GM12878 (cell line): Measurements from ENCODE around the gene HDGFL1. TPM values are rescaled to one million over a fixed set of nuclear protein-coding genes. Genes with fewer than 3 reads are reported as not detected.

Experiments used
- BRCA1 ChIP-seq: IDR thresholded peaks from 2 replicates; pipeline ENCODE4 v1.6.1; 2011; ENCODE audit warnings: low read depth, low read length, improper control_type of control experiment
- HDAC2 ChIP-seq: fragments of 200-600 bp; sonication (generic); IDR thresholded peaks from 2 replicates; pipeline ENCODE4 v1.6.1; 2017
- SRF ChIP-seq, 2 experiments: IDR thresholded peaks; 2 replicates each; pipeline ENCODE4 v1.6.1; 2011; ENCODE audit warnings: low read depth in 2 of 2, low read length in 2 of 2, mild to moderate bottlenecking in 1 of 2, moderate library complexity in 1 of 2
- ZBTB4 ChIP-seq: fragments of 450-650 bp; formaldehyde crosslinking; IDR thresholded peaks from 2 replicates; pipeline ENCODE4 v1.4.0; 2022; ENCODE audit warnings: mild to moderate bottlenecking, moderate library complexity
- ZZZ3 ChIP-seq: IDR thresholded peaks from 2 replicates; pipeline ENCODE4 v1.6.1; 2011; ENCODE audit warnings: low read depth; ENCODE audit not compliant: control insufficient read depth, insufficient read length
- polyA plus RNA-seq, 11 experiments: library from polyadenylated mRNA; depleted of rRNA in 4 of 11; unstranded in 6 of 11; stranded (reverse) in 5 of 11; fragments of >200 nt; fragmentation: Nextera tagmentation in 4 of 11; fragmentation: Illumina TruSeq in 1 of 11; extraction: Ambion mirVana in 4 of 11; extraction: Trizol in 1 of 11; gene quantifications; 1 replicate in 1 of 11; 2 replicates in 10 of 11; pipeline versions ENCODE4 v1.2.1 to v1.2.3, GENCODE V29; 2011 to 2016; ENCODE audit warnings: inconsistent platforms in 2 of 11, missing spikeins in 2 of 11, low read depth in 1 of 11
- total RNA-seq, 4 experiments: library from RNA; depleted of rRNA in 3 of 4; stranded (reverse); fragments of >200 nt in 3 of 4; fragmentation: Illumina TruSeq in 1 of 4; extraction: Trizol in 1 of 4; gene quantifications; 2 replicates each; pipeline versions ENCODE4 v1.2.1 to v1.2.3, GENCODE V29; 2013 to 2021
- TF ChIP-seq, protein P1 (sequence below): fragments of 150-350 bp; IDR thresholded peaks from 2 replicates; pipeline ENCODE4 v1.6.1; 2016; ENCODE audit warnings: low read depth, low read length
- TF ChIP-seq, protein P2 (sequence below): fragments of 450-650 bp; IDR thresholded peaks from 2 replicates; pipeline ENCODE4 v1.6.1; 2017; ENCODE audit warnings: borderline replicate concordance
- TF ChIP-seq, protein P3 (sequence below): fragments of 450-650 bp; IDR thresholded peaks from 2 replicates; pipeline ENCODE4 v1.6.1; 2017; ENCODE audit warnings: antibody characterized with exemption, mild to moderate bottlenecking, moderate library complexity
- TF ChIP-seq, protein P4 (sequence below): fragments of 450-650 bp; IDR thresholded peaks from 2 replicates; pipeline ENCODE4 v1.6.1; 2017; ENCODE audit warnings: mild to moderate bottlenecking

HDGFL1 gene
- total and polyA plus RNA-seq, 10 of the 15 experiments (the other 5 are each of a cell fraction or from before 2014, with no cell fraction given): 0.03 to 0.69 (median 0.19) TPM

GRCh38 chr6:22613695-22614094, 44.3 kb downstream of the HDGFL1 start (continued):
- TF ChIP-seq, protein P1, sequence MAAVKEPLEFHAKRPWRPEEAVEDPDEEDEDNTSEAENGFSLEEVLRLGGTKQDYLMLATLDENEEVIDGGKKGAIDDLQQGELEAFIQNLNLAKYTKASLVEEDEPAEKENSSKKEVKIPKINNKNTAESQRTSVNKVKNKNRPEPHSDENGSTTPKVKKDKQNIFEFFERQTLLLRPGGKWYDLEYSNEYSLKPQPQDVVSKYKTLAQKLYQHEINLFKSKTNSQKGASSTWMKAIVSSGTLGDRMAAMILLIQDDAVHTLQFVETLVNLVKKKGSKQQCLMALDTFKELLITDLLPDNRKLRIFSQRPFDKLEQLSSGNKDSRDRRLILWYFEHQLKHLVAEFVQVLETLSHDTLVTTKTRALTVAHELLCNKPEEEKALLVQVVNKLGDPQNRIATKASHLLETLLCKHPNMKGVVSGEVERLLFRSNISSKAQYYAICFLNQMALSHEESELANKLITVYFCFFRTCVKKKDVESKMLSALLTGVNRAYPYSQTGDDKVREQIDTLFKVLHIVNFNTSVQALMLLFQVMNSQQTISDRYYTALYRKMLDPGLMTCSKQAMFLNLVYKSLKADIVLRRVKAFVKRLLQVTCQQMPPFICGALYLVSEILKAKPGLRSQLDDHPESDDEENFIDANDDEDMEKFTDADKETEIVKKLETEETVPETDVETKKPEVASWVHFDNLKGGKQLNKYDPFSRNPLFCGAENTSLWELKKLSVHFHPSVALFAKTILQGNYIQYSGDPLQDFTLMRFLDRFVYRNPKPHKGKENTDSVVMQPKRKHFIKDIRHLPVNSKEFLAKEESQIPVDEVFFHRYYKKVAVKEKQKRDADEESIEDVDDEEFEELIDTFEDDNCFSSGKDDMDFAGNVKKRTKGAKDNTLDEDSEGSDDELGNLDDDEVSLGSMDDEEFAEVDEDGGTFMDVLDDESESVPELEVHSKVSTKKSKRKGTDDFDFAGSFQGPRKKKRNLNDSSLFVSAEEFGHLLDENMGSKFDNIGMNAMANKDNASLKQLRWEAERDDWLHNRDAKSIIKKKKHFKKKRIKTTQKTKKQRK: no peak
- no peak for TF ChIP-seq SRF (IDR thresholded peaks at IDR 0.05; ENCODE audit: low read depth in 2 of 2, low read length in 2 of 2)
- TF ChIP-seq, protein P2, sequence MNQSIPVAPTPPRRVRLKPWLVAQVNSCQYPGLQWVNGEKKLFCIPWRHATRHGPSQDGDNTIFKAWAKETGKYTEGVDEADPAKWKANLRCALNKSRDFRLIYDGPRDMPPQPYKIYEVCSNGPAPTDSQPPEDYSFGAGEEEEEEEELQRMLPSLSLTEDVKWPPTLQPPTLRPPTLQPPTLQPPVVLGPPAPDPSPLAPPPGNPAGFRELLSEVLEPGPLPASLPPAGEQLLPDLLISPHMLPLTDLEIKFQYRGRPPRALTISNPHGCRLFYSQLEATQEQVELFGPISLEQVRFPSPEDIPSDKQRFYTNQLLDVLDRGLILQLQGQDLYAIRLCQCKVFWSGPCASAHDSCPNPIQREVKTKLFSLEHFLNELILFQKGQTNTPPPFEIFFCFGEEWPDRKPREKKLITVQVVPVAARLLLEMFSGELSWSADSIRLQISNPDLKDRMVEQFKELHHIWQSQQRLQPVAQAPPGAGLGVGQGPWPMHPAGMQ: no peak
- TF ChIP-seq BRCA1: no peak
- no peak for TF ChIP-seq HDAC2
- TF ChIP-seq, protein P3, sequence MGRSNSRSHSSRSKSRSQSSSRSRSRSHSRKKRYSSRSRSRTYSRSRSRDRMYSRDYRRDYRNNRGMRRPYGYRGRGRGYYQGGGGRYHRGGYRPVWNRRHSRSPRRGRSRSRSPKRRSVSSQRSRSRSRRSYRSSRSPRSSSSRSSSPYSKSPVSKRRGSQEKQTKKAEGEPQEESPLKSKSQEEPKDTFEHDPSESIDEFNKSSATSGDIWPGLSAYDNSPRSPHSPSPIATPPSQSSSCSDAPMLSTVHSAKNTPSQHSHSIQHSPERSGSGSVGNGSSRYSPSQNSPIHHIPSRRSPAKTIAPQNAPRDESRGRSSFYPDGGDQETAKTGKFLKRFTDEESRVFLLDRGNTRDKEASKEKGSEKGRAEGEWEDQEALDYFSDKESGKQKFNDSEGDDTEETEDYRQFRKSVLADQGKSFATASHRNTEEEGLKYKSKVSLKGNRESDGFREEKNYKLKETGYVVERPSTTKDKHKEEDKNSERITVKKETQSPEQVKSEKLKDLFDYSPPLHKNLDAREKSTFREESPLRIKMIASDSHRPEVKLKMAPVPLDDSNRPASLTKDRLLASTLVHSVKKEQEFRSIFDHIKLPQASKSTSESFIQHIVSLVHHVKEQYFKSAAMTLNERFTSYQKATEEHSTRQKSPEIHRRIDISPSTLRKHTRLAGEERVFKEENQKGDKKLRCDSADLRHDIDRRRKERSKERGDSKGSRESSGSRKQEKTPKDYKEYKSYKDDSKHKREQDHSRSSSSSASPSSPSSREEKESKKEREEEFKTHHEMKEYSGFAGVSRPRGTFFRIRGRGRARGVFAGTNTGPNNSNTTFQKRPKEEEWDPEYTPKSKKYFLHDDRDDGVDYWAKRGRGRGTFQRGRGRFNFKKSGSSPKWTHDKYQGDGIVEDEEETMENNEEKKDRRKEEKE: no peak
- no peak for TF ChIP-seq ZBTB4 (CRISPR knock-in tag)
- TF ChIP-seq, protein P4, sequence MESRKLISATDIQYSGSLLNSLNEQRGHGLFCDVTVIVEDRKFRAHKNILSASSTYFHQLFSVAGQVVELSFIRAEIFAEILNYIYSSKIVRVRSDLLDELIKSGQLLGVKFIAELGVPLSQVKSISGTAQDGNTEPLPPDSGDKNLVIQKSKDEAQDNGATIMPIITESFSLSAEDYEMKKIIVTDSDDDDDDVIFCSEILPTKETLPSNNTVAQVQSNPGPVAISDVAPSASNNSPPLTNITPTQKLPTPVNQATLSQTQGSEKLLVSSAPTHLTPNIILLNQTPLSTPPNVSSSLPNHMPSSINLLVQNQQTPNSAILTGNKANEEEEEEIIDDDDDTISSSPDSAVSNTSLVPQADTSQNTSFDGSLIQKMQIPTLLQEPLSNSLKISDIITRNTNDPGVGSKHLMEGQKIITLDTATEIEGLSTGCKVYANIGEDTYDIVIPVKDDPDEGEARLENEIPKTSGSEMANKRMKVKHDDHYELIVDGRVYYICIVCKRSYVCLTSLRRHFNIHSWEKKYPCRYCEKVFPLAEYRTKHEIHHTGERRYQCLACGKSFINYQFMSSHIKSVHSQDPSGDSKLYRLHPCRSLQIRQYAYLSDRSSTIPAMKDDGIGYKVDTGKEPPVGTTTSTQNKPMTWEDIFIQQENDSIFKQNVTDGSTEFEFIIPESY: no peak
- TF ChIP-seq ZZZ3: no peak
